Ramos (cell line): ENCODE results near the gene DIS3L2.
"Not testable (repeated sequence)": the region's sequence is repeated elsewhere in the genome, so short reads cannot be mapped to it uniquely, and the experiment has no call there.

Experiments used
- in situ Hi-C: fragments of 300-500 bp; cut with MboI; formaldehyde crosslinking; loops from one replicate; pipeline ENCODE4 v1.14.3; 2022; ENCODE audit warnings: low sequenced_read_pairs; ENCODE audit not compliant: unreplicated experiment

DIS3L2 gene

GRCh38 chr2:232142049-232142448, 180.5 kb downstream of the DIS3L2 start:
- in situ Hi-C loops: loop anchor here (25.0 kb wide), 1 partner anchor 230 kb away; no protein-coding TSS in a partner anchor

- in situ Hi-C loops: loop anchor here (25.0 kb wide), 1 partner anchor 230 kb away; no protein-coding TSS in a partner anchor
These were observed 181.0 kb downstream of the DIS3L2 start for GRCh38 chr2:232142502-232142901.

- in situ Hi-C loops: loop anchor here (25.0 kb wide), 1 partner anchor 234 kb away; no protein-coding TSS in a partner anchor
These were observed 184.8 kb downstream of the DIS3L2 start for GRCh38 chr2:232146294-232146693.

- in situ Hi-C loops: loop anchor here (25.0 kb wide), 1 partner anchor 235 kb away; no protein-coding TSS in a partner anchor
These were observed 186.0 kb downstream of the DIS3L2 start for GRCh38 chr2:232147440-232148077.

GRCh38 chr2:232162187-232162586, 200.7 kb downstream of the DIS3L2 start:
- in situ Hi-C loops: no loop called here

- in situ Hi-C loops: no loop called here
These were observed 208.9 kb downstream of the DIS3L2 start for GRCh38 chr2:232170396-232170795.

GRCh38 chr2:232174662-232175061, 213.1 kb downstream of the DIS3L2 start:
- in situ Hi-C loops: no loop called here

- in situ Hi-C loops: not testable (repeated sequence)
These were observed 215.1 kb downstream of the DIS3L2 start for GRCh38 chr2:232176587-232176986.

- in situ Hi-C loops: no loop called here
These were observed 221.8 kb downstream of the DIS3L2 start for GRCh38 chr2:232183279-232183678.

- in situ Hi-C loops: no loop called here
These were observed 222.8 kb downstream of the DIS3L2 start for GRCh38 chr2:232184346-232184745.

GRCh38 chr2:232190796-232191195, 229.3 kb downstream of the DIS3L2 start:
- in situ Hi-C loops: no loop called here

- in situ Hi-C loops: no loop called here
These were observed 234.0 kb downstream of the DIS3L2 start for GRCh38 chr2:232195487-232195886.

- in situ Hi-C loops: no loop called here
These were observed 235.3 kb downstream of the DIS3L2 start for GRCh38 chr2:232196802-232197201.

GRCh38 chr2:232200195-232200594, 238.7 kb downstream of the DIS3L2 start:
- in situ Hi-C loops: no loop called here

GRCh38 chr2:232203166-232203891, 241.8 kb downstream of the DIS3L2 start:
- in situ Hi-C loops: no loop called here

GRCh38 chr2:232203936-232204335, 242.4 kb downstream of the DIS3L2 start:
- in situ Hi-C loops: no loop called here

- in situ Hi-C loops: no loop called here
These were observed 243.0 kb downstream of the DIS3L2 start for GRCh38 chr2:232204457-232204931.

GRCh38 chr2:232207174-232207573, 245.7 kb downstream of the DIS3L2 start:
- in situ Hi-C loops: no loop called here

GRCh38 chr2:232210306-232210705, 248.8 kb downstream of the DIS3L2 start:
- in situ Hi-C loops: no loop called here

GRCh38 chr2:232211743-232212686, 250.5 kb downstream of the DIS3L2 start:
- in situ Hi-C loops: no loop called here
